GM21526 (cell line): ENCODE measurements around the gene ADCY9.

Experiments used
- ATAC-seq: cut with Tn5 transposase; IDR thresholded peaks from one replicate; pipeline ENCODE4 v1.9.1; 2021; ENCODE audit warnings: moderate library complexity; ENCODE audit not compliant: unreplicated experiment, low FRiP score

The ADCY9 gene

GRCh38 chr16:4124535-4125294, 8.5 kb upstream of the ADCY9 start:
- ATAC-seq, result no peak

- no peak for ATAC-seq
Measured at GRCh38 chr16:4123616-4124300, 7.5 kb upstream of the ADCY9 start.

- ATAC-seq, result no peak
Measured at GRCh38 chr16:4120176-4120575, 3.9 kb upstream of the ADCY9 start.

GRCh38 chr16:4117250-4117578, 972 bp upstream of the ADCY9 start:
- ATAC-seq, result no peak

- no peak for ATAC-seq
Measured at GRCh38 chr16:4115949-4116318, 308 bp downstream of the ADCY9 start.

- ATAC-seq, result no peak
Measured at GRCh38 chr16:4115209-4115948, 863 bp downstream of the ADCY9 start.

GRCh38 chr16:4114257-4115208, 1.7 kb downstream of the ADCY9 start:
- no peak for ATAC-seq

GRCh38 chr16:4113358-4114256, 2.6 kb downstream of the ADCY9 start:
- ATAC-seq, result no peak

GRCh38 chr16:4111748-4112696, 4.2 kb downstream of the ADCY9 start:
- ATAC-seq, result no peak

- no peak for ATAC-seq
Measured at GRCh38 chr16:4110680-4111079, 5.6 kb downstream of the ADCY9 start.

- no peak for ATAC-seq
Measured at GRCh38 chr16:4110065-4110464, 6.2 kb downstream of the ADCY9 start.

- no peak for ATAC-seq
Measured at GRCh38 chr16:4109250-4109736, 6.9 kb downstream of the ADCY9 start.

GRCh38 chr16:4106516-4106915, 9.7 kb downstream of the ADCY9 start:
- ATAC-seq, result no peak

GRCh38 chr16:4105848-4106247, 10.4 kb downstream of the ADCY9 start:
- no peak for ATAC-seq

- ATAC-seq, result no peak
Measured at GRCh38 chr16:4103745-4104144, 12.5 kb downstream of the ADCY9 start.

- no peak for ATAC-seq
Measured at GRCh38 chr16:4101421-4102219, 14.6 kb downstream of the ADCY9 start.

GRCh38 chr16:4098501-4098900, 17.7 kb downstream of the ADCY9 start:
- no peak for ATAC-seq
